GM12878 (cell line): Measurements from ENCODE around the gene PTEN. TPM values are rescaled to one million over a fixed set of nuclear protein-coding genes. Genes with fewer than 3 reads are reported as not detected.

Source experiments
- ATAC-seq: fragments of 200-7000 bp; cut with Tn5 transposase; 3 replicates; pipeline ENCODE4 v1.9.1; 2020; ENCODE audit warnings: mild to moderate bottlenecking, moderate library complexity
- BruUV-seq: library from RNA; stranded (reverse); fragments of 400-500 nt; replicated peaks from 2 replicates; lab custom pipeline; 2021; lab: Mats Ljungman, UMichigan
- CTCF ChIA-PET: fragments of 300-600 bp; sonication (Branson Sonifier 250); formaldehyde crosslinking; extraction: SDS; loops from one replicate; lab custom pipeline; 2021; ENCODE audit warnings: inconsistent platforms; lab: Yijun Ruan, JAX
- POLR2A ChIA-PET: fragments of 350-600 bp; formaldehyde crosslinking; extraction: SDS; loops from one replicate; lab custom pipeline; 2021; ENCODE audit warnings: inconsistent platforms; lab: Charles Lee
- RAD21 ChIA-PET: fragments of 300-600 bp; sonication (Branson Sonifier 250); formaldehyde crosslinking; loops from one replicate; lab custom pipeline; 2023; ENCODE audit warnings: antibody characterized with exemption; ENCODE audit not compliant: unreplicated experiment; lab: Charles Lee
- SMC1A ChIA-PET: fragments of 300-600 bp; sonication (Branson Sonifier 250); formaldehyde crosslinking; loops from one replicate; lab custom pipeline; 2023; ENCODE audit not compliant: unreplicated experiment, uncharacterized antibody; lab: Charles Lee
- DNase-seq: peaks from one replicate; pipeline ENCODE4 v3.0.0-alpha.2; 2011; ENCODE audit warnings: low read depth, low spot score
- FAIRE-seq: peaks from 3 replicates; lab custom pipeline; 2011; peaks lifted over from hg19 to GRCh38; lab: Jason Lieb, UNC
- H2AFZ ChIP-seq: 2 replicates; pipeline ENCODE4 v1.6.0; 2011; ENCODE audit warnings: low read depth, low read length, control low read depth; ENCODE audit not compliant: control insufficient read depth
- H3K27ac ChIP-seq: 2 replicates; pipeline ENCODE4 v1.5.1; 2011; ENCODE audit warnings: control low read depth; ENCODE audit not compliant: control insufficient read depth, insufficient read depth
- H3K27me3 ChIP-seq, 2 experiments: replicated peaks in 1 of 2; 2 replicates each; pipeline versions ENCODE4 v1.6.0 to v1.6.1; 2011; ENCODE audit warnings: low read length in 1 of 2; ENCODE audit not compliant: control insufficient read depth in 2 of 2, insufficient read depth in 2 of 2
- H3K36me3 ChIP-seq, 2 experiments: 2 replicates each; pipeline ENCODE4 v1.5.1; 2011; ENCODE audit warnings: low read length in 1 of 2; ENCODE audit not compliant: control insufficient read depth in 2 of 2, insufficient read depth in 2 of 2
- H3K4me1 ChIP-seq: 2 replicates; pipeline ENCODE4 v1.6.1; 2011; ENCODE audit warnings: mild to moderate bottlenecking, low read length, moderate library complexity, mixed read lengths; ENCODE audit not compliant: control insufficient read depth, insufficient read depth
- H3K4me2 ChIP-seq: 2 replicates; pipeline ENCODE4 v1.6.0; 2011; ENCODE audit warnings: control low read depth; ENCODE audit not compliant: control insufficient read depth, insufficient read depth
- H3K4me3 ChIP-seq: fragments of 200-600 bp; sonication (generic); 2 replicates; pipeline ENCODE4 v1.5.1; 2016
- H3K79me2 ChIP-seq: 2 replicates; pipeline ENCODE4 v1.6.0; 2011; ENCODE audit warnings: low read length; ENCODE audit not compliant: control insufficient read depth, insufficient read depth
- H3K9ac ChIP-seq: 2 replicates; pipeline ENCODE4 v1.8.0; 2011; ENCODE audit warnings: low read length, control low read depth, mixed read lengths; ENCODE audit not compliant: control insufficient read depth, insufficient read depth
- H3K9me3 ChIP-seq: replicated peaks from 3 replicates; pipeline ENCODE4 v1.5.1; 2011; ENCODE audit warnings: mild to moderate bottlenecking, low read length; ENCODE audit not compliant: control insufficient read depth, insufficient read depth
- H4K20me1 ChIP-seq: 2 replicates; pipeline ENCODE4 v1.6.0; 2011; ENCODE audit not compliant: control insufficient read depth, insufficient read depth
- CTCF ChIP-seq, 3 experiments: IDR thresholded peaks in 2 of 3; conservative IDR thresholded peaks in 1 of 3; 2 replicates each; pipeline ENCODE4 v1.5.1; 2011; ENCODE audit warnings: low read depth in 3 of 3, low read length in 3 of 3, mild to moderate bottlenecking in 3 of 3, control low read depth in 2 of 3, moderate library complexity in 2 of 3, inconsistent platforms in 1 of 3, mixed read lengths in 1 of 3; ENCODE audit not compliant: control insufficient read depth in 2 of 3, insufficient read depth in 1 of 3; ENCODE audit errors: extremely low read depth in 1 of 3
- HDAC6 ChIP-seq: fragments of 200-600 bp; sonication (generic); IDR thresholded peaks from one replicate; pipeline ENCODE4 v1.8.0; 2017; ENCODE audit warnings: antibody characterized with exemption; ENCODE audit not compliant: unreplicated experiment
- POLR2A ChIP-seq: IDR thresholded peaks from 2 replicates; pipeline ENCODE4 v1.6.1; 2011; ENCODE audit warnings: low read depth, mild to moderate bottlenecking, low read length
- WGBS: methylation state at CpG from one replicate; pipeline ENCODE4 v1.1.6; 2016; ENCODE audit warnings: low lambda C conversion rate; ENCODE audit not compliant: insufficient replicate concordance, insufficient coverage; ENCODE audit errors: missing lambda C conversion rate; 5-methylcytosine and 5-hydroxymethylcytosine counted together
- in situ Hi-C: fragments of 300-500 bp; cut with MboI; formaldehyde crosslinking; loops from 9 replicates; pipeline ENCODE4 v1.14.3; 2018; ENCODE audit warnings: mixed read lengths
- intact Hi-C: fragments of 100-400 bp; cut with micrococcal nuclease; formaldehyde crosslinking; loops from one replicate; pipeline ENCODE4 v1.14.2; 2022; ENCODE audit not compliant: unreplicated experiment
- polyA plus RNA-seq, 11 experiments: library from polyadenylated mRNA; depleted of rRNA in 4 of 11; unstranded in 6 of 11; stranded (reverse) in 5 of 11; fragments of >200 nt; fragmentation: Nextera tagmentation in 4 of 11; fragmentation: Illumina TruSeq in 1 of 11; extraction: Ambion mirVana in 4 of 11; extraction: Trizol in 1 of 11; gene quantifications; 1 replicate in 1 of 11; 2 replicates in 10 of 11; pipeline versions ENCODE4 v1.2.1 to v1.2.3, GENCODE V29; 2011 to 2016; ENCODE audit warnings: inconsistent platforms in 2 of 11, missing spikeins in 2 of 11, low read depth in 1 of 11
- total RNA-seq, 4 experiments: library from RNA; depleted of rRNA in 3 of 4; stranded (reverse); fragments of >200 nt in 3 of 4; fragmentation: Illumina TruSeq in 1 of 4; extraction: Trizol in 1 of 4; gene quantifications; 2 replicates each; pipeline versions ENCODE4 v1.2.1 to v1.2.3, GENCODE V29; 2013 to 2021

PTEN gene
- total and polyA plus RNA-seq, 10 of the 15 experiments (the other 5 are each of a cell fraction or from before 2014, with no cell fraction given): 26.1 to 175 (median 58.1) TPM

- no peak for TF ChIP-seq HDAC6
These were observed 52.6 kb downstream of the PTEN start (continued) for GRCh38 chr10:87915989-87916388.

GRCh38 chr10:87916515-87916914 is 53.1 kb downstream of the PTEN start:
- ChIA-PET CTCF (interaction anchor here (1.5 kb wide), 1 partner anchor 33 kb away, joined by 6 read pairs; no protein-coding TSS in a partner anchor), RAD21 (interaction anchor here (1.0 kb wide), 1 partner anchor 40 kb away, joined by 3 read pairs; no protein-coding TSS in a partner anchor), POLR2A (interaction anchor here (1.4 kb wide), 1 partner anchor 15 kb away, joined by 4 read pairs; no protein-coding TSS in a partner anchor), SMC1A (interaction anchor here (1.0 to 2.0 kb wide), 3 partner anchors 30 to 45 kb away, joined by 3 to 6 read pairs (median 4); no protein-coding TSS in a partner anchor)
- H2AFZ ChIP-seq: no peak overlapping the region
- BruUV-seq: TSS peak; percentile 4
- no peaks in the 10 kb centered on the region for H3K27me3 ChIP-seq
- ATAC-seq: peak; percentile 27; the same call in 2 of the 3 replicates
- intact Hi-C loops: no loop called here
- 0 out of 2 replicates have a peak, but pooled peaks cover 3% of the 10 kb centered on the region for H4K20me1 ChIP-seq
- peaks cover 28% of the 10 kb centered on the region for H3K9me3 ChIP-seq
- H3K4me1 ChIP-seq: 0 out of 2 replicates have a peak, but pooled peaks cover 3% of the 10 kb centered on the region
- H3K27ac ChIP-seq: no peak overlapping the region
- no peak for DNase-seq
- H3K4me3 ChIP-seq: no peak overlapping the region
- WGBS: 98% methylated on average over 3 of the region's 3 CpGs
- H3K4me2 ChIP-seq: no peak overlapping the region
- no peak overlapping the region for H3K9ac ChIP-seq
- TF ChIP-seq CTCF (IDR thresholded peaks at IDR 0.05 in 2 of 3, conservative IDR thresholded peaks at IDR 0.05 in 1 of 3; ENCODE audit: control insufficient read depth in 2 of 3, extremely low read depth in 1 of 3, insufficient read depth in 1 of 3, low read depth in 3 of 3, low read length in 3 of 3) (no peak), POLR2A (0 out of 2 replicates have a peak, but pooled peaks have one; percentile 43)
- in situ Hi-C loops: no loop called here
- FAIRE-seq: no peak
- peaks cover 97% of the 10 kb centered on the region for H3K79me2 ChIP-seq
- peaks cover 6 to 17% of the 10 kb centered on the region in 2 experiments for H3K36me3 ChIP-seq
